WTC11 (cell line): ENCODE data around the gene TP53BP1. TPM values are rescaled to one million over a fixed set of nuclear protein-coding genes. Genes with fewer than 3 reads are reported as not detected.

Experiments used
- ATAC-seq: fragments of 200-7000 bp; cut with Tn5 transposase; 2 replicates; pipeline ENCODE4 v1.10.0; 2021; ENCODE audit warnings: mild to moderate bottlenecking, moderate library complexity
- CTCF ChIA-PET: fragments of 300-600 bp; sonication (Branson Sonifier 250); formaldehyde crosslinking; loops from one replicate; lab custom pipeline; 2021; ENCODE audit warnings: antibody characterized with exemption; lab: Charles Lee
- POLR2A ChIA-PET: fragments of 350-600 bp; sonication (Branson Sonifier 250); formaldehyde crosslinking; loops from one replicate; lab custom pipeline; 2021; ENCODE audit warnings: antibody characterized with exemption; lab: Charles Lee
- DNase-seq: peaks from one replicate; pipeline ENCODE4 v3.0.0; 2021; ENCODE audit warnings: low spot score
- H3K27ac Mint-ChIP-seq: 2 replicates; pipeline ENCODE4 v1.8.0; 2021; ENCODE audit warnings: mixed read lengths
- H3K27me3 Mint-ChIP-seq: 2 replicates; pipeline ENCODE4 v1.8.0; 2021; ENCODE audit warnings: low read depth, mild to moderate bottlenecking, moderate library complexity, mixed read lengths
- H3K36me3 Mint-ChIP-seq: 2 replicates; pipeline ENCODE4 v1.8.0; 2021; ENCODE audit warnings: mixed read lengths
- H3K4me1 Mint-ChIP-seq: 2 replicates; pipeline ENCODE4 v1.8.0; 2022; ENCODE audit warnings: mixed read lengths
- H3K4me3 Mint-ChIP-seq: 2 replicates; pipeline ENCODE4 v1.8.0; 2021; ENCODE audit warnings: mild to moderate bottlenecking, moderate library complexity, mixed read lengths
- H3K9me3 Mint-ChIP-seq: 2 replicates; pipeline ENCODE4 v1.8.0; 2021; ENCODE audit warnings: mixed read lengths
- ATF2 ChIP-seq: sonication (generic); formaldehyde crosslinking; IDR thresholded peaks from 2 replicates; pipeline ENCODE4 v1.8.1; 2022; ENCODE audit warnings: low read depth, missing genetic modification reagents, borderline replicate concordance
- CBFB ChIP-seq: sonication (generic); formaldehyde crosslinking; IDR thresholded peaks from 2 replicates; pipeline ENCODE4 v1.8.1; 2022; ENCODE audit warnings: mild to moderate bottlenecking, low read depth, missing genetic modification reagents
- CREM ChIP-seq: sonication (generic); formaldehyde crosslinking; IDR thresholded peaks from 2 replicates; pipeline ENCODE4 v1.8.1; 2022; ENCODE audit warnings: mild to moderate bottlenecking, missing genetic modification reagents, moderate library complexity
- E2F4 ChIP-seq: sonication (generic); formaldehyde crosslinking; IDR thresholded peaks from 2 replicates; pipeline ENCODE4 v1.8.1; 2022; ENCODE audit warnings: low read depth, mild to moderate bottlenecking, moderate library complexity, missing genetic modification reagents, borderline replicate concordance
- ELF4 ChIP-seq: sonication (generic); formaldehyde crosslinking; IDR thresholded peaks from 2 replicates; pipeline ENCODE4 v1.8.1; 2022; ENCODE audit warnings: low read depth, mild to moderate bottlenecking, moderate library complexity, missing genetic modification reagents
- ERG ChIP-seq: fragments of 250-450 bp; sonication (Bioruptor Pico); IDR thresholded peaks from 2 replicates; pipeline ENCODE4 v1.8.0; 2021; ENCODE audit warnings: mild to moderate bottlenecking
- GRHL2 ChIP-seq: fragments of 250-450 bp; sonication (Bioruptor Pico); IDR thresholded peaks from 2 replicates; pipeline ENCODE4 v1.8.0; 2022; ENCODE audit warnings: mild to moderate bottlenecking, moderate library complexity; ENCODE audit not compliant: insufficient replicate concordance, severe bottlenecking
- HMGXB4 ChIP-seq: sonication (generic); formaldehyde crosslinking; IDR thresholded peaks from 2 replicates; pipeline ENCODE4 v1.8.1; 2023; ENCODE audit warnings: mild to moderate bottlenecking, moderate library complexity, missing genetic modification reagents
- MYBL2 ChIP-seq: sonication (generic); formaldehyde crosslinking; IDR thresholded peaks from 2 replicates; pipeline ENCODE4 v1.8.1; 2023; ENCODE audit warnings: mild to moderate bottlenecking, moderate library complexity, missing genetic modification reagents
- NFE2L1 ChIP-seq: sonication (generic); formaldehyde crosslinking; IDR thresholded peaks from 2 replicates; pipeline ENCODE4 v1.8.1; 2023; ENCODE audit warnings: missing genetic modification reagents
- NFYB ChIP-seq: sonication (generic); formaldehyde crosslinking; conservative IDR thresholded peaks from 2 replicates; pipeline ENCODE4 v1.8.0; 2022; ENCODE audit warnings: low read depth, missing genetic modification reagents
- NR1H2 ChIP-seq: sonication (generic); formaldehyde crosslinking; IDR thresholded peaks from 2 replicates; pipeline ENCODE4 v1.9.0; 2021; ENCODE audit warnings: mild to moderate bottlenecking, moderate library complexity, missing genetic modification reagents
- PREB ChIP-seq: sonication (generic); formaldehyde crosslinking; IDR thresholded peaks from 2 replicates; pipeline ENCODE4 v1.8.1; 2022; ENCODE audit warnings: mild to moderate bottlenecking, missing genetic modification reagents, moderate library complexity, borderline replicate concordance
- SMAD4 ChIP-seq: sonication (generic); formaldehyde crosslinking; IDR thresholded peaks from 2 replicates; pipeline ENCODE4 v1.8.0; 2022; ENCODE audit warnings: mild to moderate bottlenecking, missing genetic modification reagents
- SP1 ChIP-seq: sonication (generic); formaldehyde crosslinking; conservative IDR thresholded peaks from 2 replicates; pipeline ENCODE4 v1.8.1; 2022; ENCODE audit warnings: missing genetic modification reagents
- TP53 ChIP-seq: sonication (generic); formaldehyde crosslinking; IDR thresholded peaks from 2 replicates; pipeline ENCODE4 v1.8.1; 2023; ENCODE audit warnings: mild to moderate bottlenecking, missing genetic modification reagents
- ZNF219 ChIP-seq: sonication (generic); formaldehyde crosslinking; IDR thresholded peaks from 2 replicates; pipeline ENCODE4 v1.8.0; 2023; ENCODE audit warnings: missing genetic modification reagents, mild to moderate bottlenecking, borderline replicate concordance
- ZNF232 ChIP-seq: sonication (generic); formaldehyde crosslinking; IDR thresholded peaks from 2 replicates; pipeline ENCODE4 v1.8.0; 2022; ENCODE audit warnings: mild to moderate bottlenecking, missing genetic modification reagents
- ZNF396 ChIP-seq: fragments of 250-450 bp; sonication (Bioruptor Pico); IDR thresholded peaks from 2 replicates; pipeline ENCODE4 v1.8.0; 2021; ENCODE audit warnings: mild to moderate bottlenecking, moderate library complexity, borderline replicate concordance
- ZNF416 ChIP-seq: fragments of 250-450 bp; sonication (Bioruptor Pico); IDR thresholded peaks from 2 replicates; pipeline ENCODE4 v1.9.0; 2021; ENCODE audit warnings: mild to moderate bottlenecking, inconsistent platforms
- ZNF423 ChIP-seq: fragments of 250-450 bp; sonication (Bioruptor Pico); IDR thresholded peaks from 2 replicates; pipeline ENCODE4 v2.1.2; 2022; ENCODE audit warnings: mild to moderate bottlenecking, moderate library complexity
- ZNF512 ChIP-seq: sonication (generic); formaldehyde crosslinking; IDR thresholded peaks from 2 replicates; pipeline ENCODE4 v1.8.1; 2022; ENCODE audit warnings: missing genetic modification reagents, borderline replicate concordance
- total RNA-seq: library from RNA; stranded (reverse); gene quantifications from 3 replicates; pipeline ENCODE4 v1.2.3, GENCODE V29; 2021

TP53BP1 gene
- total RNA-seq, 1 experiment from 2014 or later: 67.1 TPM

GRCh38 chr15:43370310-43370974 lies 122.5 kb downstream of the TP53BP1 start:
- peaks cover 33% of the 10 kb centered on the region for H3K4me1 Mint-ChIP-seq
- 0 out of 2 replicates have a peak overlapping the region, but pooled peaks have one; percentile 8 for H3K27ac Mint-ChIP-seq
- peak overlapping the region; percentile 92 for H3K4me3 Mint-ChIP-seq
- TF ChIP-seq ZNF232 (CRISPR knock-in tag) (no peak), SP1 (CRISPR knock-in tag) (0 out of 2 replicates have a peak, but pooled peaks have one; percentile 5)
- ChIA-PET POLR2A (interaction anchor here (0.6 to 1.7 kb wide), 4 partner anchors 9 to 140 kb away, joined by 4 to 8 read pairs (median 6); no protein-coding TSS in a partner anchor), CTCF (interaction anchor here (0.6 to 1.9 kb wide), 14 partner anchors 9 to 1108 kb away, joined by 3 to 14 read pairs (median 3); partner anchors contain the start of genes HYPK, MFAP1 and SERINC4)
- no peaks in the 10 kb centered on the region for H3K27me3 Mint-ChIP-seq
- ATAC-seq: peak; percentile 37
- H3K9me3 Mint-ChIP-seq: no peaks in the 10 kb centered on the region
- H3K36me3 Mint-ChIP-seq: peaks cover 38% of the 10 kb centered on the region
- DNase-seq: peak; percentile 52

GRCh38 chr15:43361313-43361903 lies 131.5 kb downstream of the TP53BP1 start:
- CTCF ChIA-PET: interaction anchor here (1.3 to 1.9 kb wide), 2 partner anchors 10 to 15 kb away, joined by 3 to 6 read pairs; partner anchors contain the start of genes TUBGCP4 and ZSCAN29
- no peak for DNase-seq
- Mint-ChIP-seq H3K9me3 (peaks cover 37% of the 10 kb centered on the region), H3K27me3 (no peaks in the 10 kb centered on the region), H3K36me3 (peaks cover 81% of the 10 kb centered on the region), H3K27ac (no peak overlapping the region), H3K4me1 (no peaks in the 10 kb centered on the region), H3K4me3 (no peak overlapping the region)
- no peak for ATAC-seq
- TF ChIP-seq ZNF416 (CRISPR knock-in tag) (no peak), ZNF232 (CRISPR knock-in tag) (no peak), CREM (no peak), GRHL2 (no peak), SP1 (CRISPR knock-in tag) (no peak), ERG (CRISPR knock-in tag) (no peak)
- POLR2A ChIA-PET: interaction anchor here (1.3 kb wide), 1 partner anchor 9 kb away, joined by 4 read pairs; the partner anchor contains the start of genes TUBGCP4 and ZSCAN29

GRCh38 chr15:43360821-43361220 lies 132.1 kb downstream of the TP53BP1 start:
- no peak overlapping the region for H3K27ac Mint-ChIP-seq
- H3K4me3 Mint-ChIP-seq: no peak overlapping the region
- no peaks in the 10 kb centered on the region for H3K4me1 Mint-ChIP-seq
- H3K27me3 Mint-ChIP-seq: no peaks in the 10 kb centered on the region
- peaks cover 75% of the 10 kb centered on the region for H3K36me3 Mint-ChIP-seq
- ChIA-PET POLR2A (interaction anchor here (1.3 kb wide), 1 partner anchor 10 kb away, joined by 4 read pairs; the partner anchor contains the start of genes TUBGCP4 and ZSCAN29), CTCF (interaction anchor here (1.3 to 1.9 kb wide), 2 partner anchors 10 to 16 kb away, joined by 3 to 6 read pairs; partner anchors contain the start of genes TUBGCP4 and ZSCAN29)
- no peak for ATAC-seq
- peaks cover 37% of the 10 kb centered on the region for H3K9me3 Mint-ChIP-seq
- no peak for DNase-seq
- no peak for TF ChIP-seq MYBL2 (CRISPR knock-in tag)
- TF ChIP-seq ZNF512 (CRISPR knock-in tag): no peak
- TF ChIP-seq ELF4 (CRISPR knock-in tag): no peak
- no peak for TF ChIP-seq ATF2 (CRISPR knock-in tag)
- TF ChIP-seq NR1H2 (CRISPR knock-in tag): no peak
- TF ChIP-seq SMAD4 (CRISPR knock-in tag): no peak
- TF ChIP-seq ZNF423 (CRISPR knock-in tag): no peak
- TF ChIP-seq E2F4: no peak
- no peak for TF ChIP-seq PREB (CRISPR knock-in tag)
- TF ChIP-seq TP53 (CRISPR knock-in tag): no peak
- TF ChIP-seq ZNF396 (CRISPR knock-in tag): no peak
- no peak for TF ChIP-seq NFYB (CRISPR knock-in tag)
- no peak for TF ChIP-seq NFE2L1 (CRISPR knock-in tag)
- no peak for TF ChIP-seq CBFB (CRISPR knock-in tag)
- TF ChIP-seq ZNF219 (CRISPR knock-in tag): no peak
- no peak for TF ChIP-seq HMGXB4 (CRISPR knock-in tag)
